GM12878 (cell line): Measurements from ENCODE around the gene FAM184B. TPM values are rescaled to one million over a fixed set of nuclear protein-coding genes. Genes with fewer than 3 reads are reported as not detected.

Experiments
- ATAC-seq: fragments of 200-7000 bp; cut with Tn5 transposase; 3 replicates; pipeline ENCODE4 v1.9.1; 2020; ENCODE audit warnings: mild to moderate bottlenecking, moderate library complexity
- BruUV-seq: library from RNA; stranded (reverse); fragments of 400-500 nt; replicated peaks from 2 replicates; lab custom pipeline; 2021; lab: Mats Ljungman, UMichigan
- CTCF ChIA-PET: fragments of 300-600 bp; sonication (Branson Sonifier 250); formaldehyde crosslinking; extraction: SDS; loops from one replicate; lab custom pipeline; 2021; ENCODE audit warnings: inconsistent platforms; lab: Yijun Ruan, JAX
- POLR2A ChIA-PET: fragments of 350-600 bp; formaldehyde crosslinking; extraction: SDS; loops from one replicate; lab custom pipeline; 2021; ENCODE audit warnings: inconsistent platforms; lab: Charles Lee
- RAD21 ChIA-PET: fragments of 300-600 bp; sonication (Branson Sonifier 250); formaldehyde crosslinking; loops from one replicate; lab custom pipeline; 2023; ENCODE audit warnings: antibody characterized with exemption; ENCODE audit not compliant: unreplicated experiment; lab: Charles Lee
- SMC1A ChIA-PET: fragments of 300-600 bp; sonication (Branson Sonifier 250); formaldehyde crosslinking; loops from one replicate; lab custom pipeline; 2023; ENCODE audit not compliant: unreplicated experiment, uncharacterized antibody; lab: Charles Lee
- DNase-seq: peaks from one replicate; pipeline ENCODE4 v3.0.0-alpha.2; 2011; ENCODE audit warnings: low read depth, low spot score
- FAIRE-seq: peaks from 3 replicates; lab custom pipeline; 2011; peaks lifted over from hg19 to GRCh38; lab: Jason Lieb, UNC
- H2AFZ ChIP-seq: 2 replicates; pipeline ENCODE4 v1.6.0; 2011; ENCODE audit warnings: low read depth, low read length, control low read depth; ENCODE audit not compliant: control insufficient read depth
- H3K27ac ChIP-seq: 2 replicates; pipeline ENCODE4 v1.5.1; 2011; ENCODE audit warnings: control low read depth; ENCODE audit not compliant: control insufficient read depth, insufficient read depth
- H3K27me3 ChIP-seq, 2 experiments: replicated peaks in 1 of 2; 2 replicates each; pipeline versions ENCODE4 v1.6.0 to v1.6.1; 2011; ENCODE audit warnings: low read length in 1 of 2; ENCODE audit not compliant: control insufficient read depth in 2 of 2, insufficient read depth in 2 of 2
- H3K36me3 ChIP-seq, 2 experiments: 2 replicates each; pipeline ENCODE4 v1.5.1; 2011; ENCODE audit warnings: low read length in 1 of 2; ENCODE audit not compliant: control insufficient read depth in 2 of 2, insufficient read depth in 2 of 2
- H3K4me1 ChIP-seq: 2 replicates; pipeline ENCODE4 v1.6.1; 2011; ENCODE audit warnings: mild to moderate bottlenecking, low read length, moderate library complexity, mixed read lengths; ENCODE audit not compliant: control insufficient read depth, insufficient read depth
- H3K4me2 ChIP-seq: 2 replicates; pipeline ENCODE4 v1.6.0; 2011; ENCODE audit warnings: control low read depth; ENCODE audit not compliant: control insufficient read depth, insufficient read depth
- H3K4me3 ChIP-seq: fragments of 200-600 bp; sonication (generic); 2 replicates; pipeline ENCODE4 v1.5.1; 2016
- H3K79me2 ChIP-seq: 2 replicates; pipeline ENCODE4 v1.6.0; 2011; ENCODE audit warnings: low read length; ENCODE audit not compliant: control insufficient read depth, insufficient read depth
- H3K9ac ChIP-seq: 2 replicates; pipeline ENCODE4 v1.8.0; 2011; ENCODE audit warnings: low read length, control low read depth, mixed read lengths; ENCODE audit not compliant: control insufficient read depth, insufficient read depth
- H3K9me3 ChIP-seq: replicated peaks from 3 replicates; pipeline ENCODE4 v1.5.1; 2011; ENCODE audit warnings: mild to moderate bottlenecking, low read length; ENCODE audit not compliant: control insufficient read depth, insufficient read depth
- H4K20me1 ChIP-seq: 2 replicates; pipeline ENCODE4 v1.6.0; 2011; ENCODE audit not compliant: control insufficient read depth, insufficient read depth
- ATF7 ChIP-seq: fragments of 450-650 bp; IDR thresholded peaks from 2 replicates; pipeline ENCODE4 v1.6.1; 2016; ENCODE audit warnings: low read depth, mild to moderate bottlenecking
- CTCF ChIP-seq, 3 experiments: IDR thresholded peaks in 2 of 3; conservative IDR thresholded peaks in 1 of 3; 2 replicates each; pipeline ENCODE4 v1.5.1; 2011; ENCODE audit warnings: low read depth in 3 of 3, low read length in 3 of 3, mild to moderate bottlenecking in 3 of 3, control low read depth in 2 of 3, moderate library complexity in 2 of 3, inconsistent platforms in 1 of 3, mixed read lengths in 1 of 3; ENCODE audit not compliant: control insufficient read depth in 2 of 3, insufficient read depth in 1 of 3; ENCODE audit errors: extremely low read depth in 1 of 3
- ELK1 ChIP-seq: IDR thresholded peaks from 2 replicates; pipeline ENCODE4 v1.6.1; 2012; ENCODE audit warnings: low read depth, low read length, improper control_type of control experiment
- EZH2 ChIP-seq: IDR thresholded peaks from 2 replicates; pipeline ENCODE4 v1.6.1; 2012; ENCODE audit warnings: low read depth, mild to moderate bottlenecking, control low read depth, inconsistent platforms, low read length, borderline replicate concordance; ENCODE audit not compliant: control insufficient read depth
- IRF4 ChIP-seq: IDR thresholded peaks from 2 replicates; pipeline ENCODE4 v1.6.1; 2011; ENCODE audit warnings: low read depth, low read length
- JUNB ChIP-seq: IDR thresholded peaks from 2 replicates; pipeline ENCODE4 v1.6.1; 2016; ENCODE audit warnings: antibody characterized with exemption, mild to moderate bottlenecking
- MLLT1 ChIP-seq: fragments of 450-650 bp; IDR thresholded peaks from 2 replicates; pipeline ENCODE4 v1.6.1; 2016; ENCODE audit warnings: mild to moderate bottlenecking
- MYB ChIP-seq: fragments of 150-350 bp; IDR thresholded peaks from 2 replicates; pipeline ENCODE4 v1.6.1; 2014; ENCODE audit warnings: mild to moderate bottlenecking, low read depth, low read length, borderline replicate concordance
- NKRF ChIP-seq: fragments of 450-650 bp; conservative IDR thresholded peaks from 2 replicates; pipeline ENCODE4 v1.6.1; 2017; ENCODE audit warnings: mild to moderate bottlenecking, moderate library complexity
- PBX3 ChIP-seq: IDR thresholded peaks from 2 replicates; pipeline ENCODE4 v1.6.1; 2011; ENCODE audit warnings: mild to moderate bottlenecking, low read depth, low read length, moderate library complexity; ENCODE audit not compliant: insufficient replicate concordance
- SP1 ChIP-seq: IDR thresholded peaks from one replicate; pipeline ENCODE4 v1.6.1; 2011; ENCODE audit warnings: low read depth, low read length
- TAF1 ChIP-seq: IDR thresholded peaks from 2 replicates; pipeline ENCODE4 v1.6.1; 2011; ENCODE audit warnings: mild to moderate bottlenecking, low read depth, low read length, borderline replicate concordance
- TCF7 ChIP-seq: IDR thresholded peaks from 2 replicates; pipeline ENCODE4 v1.6.1; 2014; ENCODE audit warnings: antibody characterized with exemption, borderline replicate concordance
- WGBS: methylation state at CpG from one replicate; pipeline ENCODE4 v1.1.6; 2016; ENCODE audit warnings: low lambda C conversion rate; ENCODE audit not compliant: insufficient replicate concordance, insufficient coverage; ENCODE audit errors: missing lambda C conversion rate; 5-methylcytosine and 5-hydroxymethylcytosine counted together
- in situ Hi-C: fragments of 300-500 bp; cut with MboI; formaldehyde crosslinking; loops from 9 replicates; pipeline ENCODE4 v1.14.3; 2018; ENCODE audit warnings: mixed read lengths
- intact Hi-C: fragments of 100-400 bp; cut with micrococcal nuclease; formaldehyde crosslinking; loops from one replicate; pipeline ENCODE4 v1.14.2; 2022; ENCODE audit not compliant: unreplicated experiment
- polyA plus RNA-seq, 11 experiments: library from polyadenylated mRNA; depleted of rRNA in 4 of 11; unstranded in 6 of 11; stranded (reverse) in 5 of 11; fragments of >200 nt; fragmentation: Nextera tagmentation in 4 of 11; fragmentation: Illumina TruSeq in 1 of 11; extraction: Ambion mirVana in 4 of 11; extraction: Trizol in 1 of 11; gene quantifications; 1 replicate in 1 of 11; 2 replicates in 10 of 11; pipeline versions ENCODE4 v1.2.1 to v1.2.3, GENCODE V29; 2011 to 2016; ENCODE audit warnings: inconsistent platforms in 2 of 11, missing spikeins in 2 of 11, low read depth in 1 of 11
- total RNA-seq, 4 experiments: library from RNA; depleted of rRNA in 3 of 4; stranded (reverse); fragments of >200 nt in 3 of 4; fragmentation: Illumina TruSeq in 1 of 4; extraction: Trizol in 1 of 4; gene quantifications; 2 replicates each; pipeline versions ENCODE4 v1.2.1 to v1.2.3, GENCODE V29; 2013 to 2021

Gene FAM184B
- total and polyA plus RNA-seq, 10 of the 15 experiments (the other 5 are each of a cell fraction or from before 2014, with no cell fraction given), result under 0.01 TPM; not detected in 9

GRCh38 chr4:17794730-17795129 lies 13.3 kb upstream of the FAM184B start:
- Histone ChIP-seq H3K9ac (no peak overlapping the region), H3K36me3 (no peaks in the 10 kb centered on the region), H3K27me3 (no peaks in the 10 kb centered on the region), H3K27ac (no peak overlapping the region), H3K4me2 (no peak overlapping the region), H3K4me1 (no peaks in the 10 kb centered on the region), H4K20me1 (no peaks in the 10 kb centered on the region), H3K9me3 (no peaks in the 10 kb centered on the region; the same call in 2 of the 3 replicates), H3K4me3 (no peak overlapping the region), H2AFZ (no peak overlapping the region), H3K79me2 (no peaks in the 10 kb centered on the region)
- ATAC-seq (no peak), DNase-seq (no peak), FAIRE-seq (no peak)
- TF ChIP-seq JUNB (no peak), NKRF (no peak), IRF4 (no peak), TAF1 (no peak), SP1 (no peak), MYB (no peak), PBX3 (no peak), ELK1 (no peak), MLLT1 (no peak), TCF7 (no peak), EZH2 (no peak), CTCF (IDR thresholded peaks at IDR 0.05 in 2 of 3, conservative IDR thresholded peaks at IDR 0.05 in 1 of 3; ENCODE audit: control insufficient read depth in 2 of 3, extremely low read depth in 1 of 3, insufficient read depth in 1 of 3, low read depth in 3 of 3, low read length in 3 of 3) (no peak), ATF7 (no peak)
- BruUV-seq, result no TSS peak
- intact Hi-C loops (no loop called here), in situ Hi-C loops (no loop called here)
- RAD21 ChIA-PET, result no interaction called here
- SMC1A ChIA-PET, result interaction anchor here (1.0 to 1.5 kb wide), 2 partner anchors 8 to 10 kb away, joined by 3 read pairs; no protein-coding TSS in a partner anchor
- 0% methylated on average over 1 of the region's 1 CpG for WGBS
- POLR2A ChIA-PET, result no interaction called here
- CTCF ChIA-PET, result interaction anchor here (1.2 to 1.7 kb wide), 3 partner anchors 11 to 246 kb away, joined by 3 to 8 read pairs (median 4); partner anchors contain the start of gene DCAF16
